NT2/D1 (cell line): ENCODE data around the gene NR1I3.

Source experiments
- YY1 ChIP-seq: IDR thresholded peaks from 2 replicates; pipeline ENCODE4 v1.6.1; 2011; ENCODE audit not compliant: insufficient read length, insufficient read depth
- ZNF274 ChIP-seq: IDR thresholded peaks from 2 replicates; pipeline ENCODE4 v1.6.1; 2011; ENCODE audit warnings: mild to moderate bottlenecking, low read depth, low read length

DNA sequence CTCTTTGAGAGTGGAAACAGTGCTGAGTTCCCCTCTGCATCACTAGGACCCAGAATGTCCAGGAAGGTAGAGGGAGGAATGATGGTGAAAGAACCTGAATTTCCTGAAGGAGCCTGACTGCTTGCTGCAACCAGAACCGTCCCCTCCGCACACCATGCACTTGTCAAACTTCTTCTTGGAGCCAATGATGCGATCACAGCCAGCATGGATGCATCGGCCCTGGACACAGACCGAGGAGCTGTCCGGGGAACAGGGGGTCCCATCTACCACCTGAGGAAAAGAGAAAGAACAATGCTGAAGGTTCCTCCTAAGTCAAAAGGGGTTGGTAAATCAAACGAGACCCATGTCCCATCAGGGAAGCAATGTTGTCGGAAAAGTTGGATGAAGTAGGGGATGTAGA, 46.0 kb downstream of the NR1I3 start:
- TF ChIP-seq ZNF274 (no peak), YY1 (no peak)
